Caco-2 (cell line): ENCODE data around the gene RPS6KA2. TPM values are rescaled to one million over a fixed set of nuclear protein-coding genes. Genes with fewer than 3 reads are reported as not detected.

Experiments
- BruUV-seq: library from RNA; stranded (reverse); fragments of 400-500 nt; replicated peaks from 2 replicates; lab custom pipeline; 2021; lab: Mats Ljungman, UMichigan
- CTCF ChIA-PET: fragments of 300-600 bp; sonication (Branson Sonifier 250); formaldehyde crosslinking; loops from one replicate; lab custom pipeline; 2022; ENCODE audit warnings: antibody characterized with exemption; lab: Charles Lee
- POLR2A ChIA-PET: fragments of 300-600 bp; sonication (Branson Sonifier 250); formaldehyde crosslinking; loops from one replicate; lab custom pipeline; 2022; ENCODE audit warnings: antibody characterized with exemption; lab: Charles Lee
- DNase-seq, 2 experiments: peaks; one replicate each; pipeline versions ENCODE4 v3.0.0 to v3.0.0-alpha.2; 2020 to 2022
- H3K27me3 ChIP-seq: replicated peaks from 2 replicates; pipeline ENCODE4 v1.6.0; 2011; ENCODE audit warnings: low read length; ENCODE audit not compliant: control insufficient read depth, insufficient read depth
- H3K36me3 ChIP-seq: 2 replicates; pipeline ENCODE4 v1.5.1; 2011; ENCODE audit warnings: low read length; ENCODE audit not compliant: control insufficient read depth, insufficient read depth
- H3K4me1 ChIP-seq: fragments of 250-450 bp; sonication (Bioruptor Pico); 2 replicates; pipeline ENCODE4 v1.5.1; 2020; ENCODE audit warnings: mild to moderate bottlenecking
- H3K4me3 ChIP-seq: 2 replicates; pipeline ENCODE4 v1.5.1; 2011; ENCODE audit warnings: low read depth, mild to moderate bottlenecking, control low read depth, low read length
- H3K9me3 ChIP-seq: fragments of 250-450 bp; sonication (Bioruptor Pico); 2 replicates; pipeline ENCODE4 v1.5.1; 2020; ENCODE audit warnings: mild to moderate bottlenecking, moderate library complexity
- H3K27ac Mint-ChIP-seq: one replicate; pipeline ENCODE4 v1.8.0; 2022; ENCODE audit warnings: mixed read lengths; ENCODE audit not compliant: unreplicated experiment
- H3K27me3 Mint-ChIP-seq: one replicate; pipeline ENCODE4 v1.8.0; 2022; ENCODE audit warnings: mixed read lengths; ENCODE audit not compliant: insufficient read depth, unreplicated experiment
- H3K36me3 Mint-ChIP-seq: one replicate; pipeline ENCODE4 v1.8.0; 2022; ENCODE audit warnings: mild to moderate bottlenecking, mixed read lengths; ENCODE audit not compliant: insufficient read depth, unreplicated experiment
- H3K4me1 Mint-ChIP-seq: one replicate; pipeline ENCODE4 v1.8.0; 2022; ENCODE audit warnings: low read depth, mixed read lengths; ENCODE audit not compliant: unreplicated experiment
- H3K4me3 Mint-ChIP-seq: one replicate; pipeline ENCODE4 v1.8.0; 2022; ENCODE audit warnings: mild to moderate bottlenecking, moderate library complexity, mixed read lengths; ENCODE audit not compliant: unreplicated experiment
- H3K9me3 Mint-ChIP-seq: one replicate; pipeline ENCODE4 v1.8.0; 2022; ENCODE audit warnings: mixed read lengths; ENCODE audit not compliant: unreplicated experiment
- intact Hi-C: fragments of 100-400 bp; cut with micrococcal nuclease; formaldehyde crosslinking; loops from one replicate; pipeline ENCODE4 v1.10.0; 2022; ENCODE audit not compliant: unreplicated experiment
- total RNA-seq: library from RNA; stranded (reverse); gene quantifications from 2 replicates; pipeline ENCODE4 v1.2.3, GENCODE V29; 2022
- TF ChIP-seq, protein P1 (sequence below), 2 experiments: fragments of 200-600 bp in 1 of 2; IDR thresholded peaks; 1 replicate in 1 of 2; 2 replicates in 1 of 2; pipeline versions ENCODE4 v1.5.1 to v1.8.0; 2011 to 2022; ENCODE audit warnings: antibody characterized with exemption in 1 of 2, control low read depth in 1 of 2, inconsistent platforms in 1 of 2, low read depth in 1 of 2, low read length in 1 of 2, mild to moderate bottlenecking in 1 of 2, moderate library complexity in 1 of 2; ENCODE audit not compliant: insufficient read depth in 1 of 2, severe bottlenecking in 1 of 2, unreplicated experiment in 1 of 2

The RPS6KA2 gene
- total RNA-seq, 1 experiment from 2014 or later = 5.6 TPM

DNA sequence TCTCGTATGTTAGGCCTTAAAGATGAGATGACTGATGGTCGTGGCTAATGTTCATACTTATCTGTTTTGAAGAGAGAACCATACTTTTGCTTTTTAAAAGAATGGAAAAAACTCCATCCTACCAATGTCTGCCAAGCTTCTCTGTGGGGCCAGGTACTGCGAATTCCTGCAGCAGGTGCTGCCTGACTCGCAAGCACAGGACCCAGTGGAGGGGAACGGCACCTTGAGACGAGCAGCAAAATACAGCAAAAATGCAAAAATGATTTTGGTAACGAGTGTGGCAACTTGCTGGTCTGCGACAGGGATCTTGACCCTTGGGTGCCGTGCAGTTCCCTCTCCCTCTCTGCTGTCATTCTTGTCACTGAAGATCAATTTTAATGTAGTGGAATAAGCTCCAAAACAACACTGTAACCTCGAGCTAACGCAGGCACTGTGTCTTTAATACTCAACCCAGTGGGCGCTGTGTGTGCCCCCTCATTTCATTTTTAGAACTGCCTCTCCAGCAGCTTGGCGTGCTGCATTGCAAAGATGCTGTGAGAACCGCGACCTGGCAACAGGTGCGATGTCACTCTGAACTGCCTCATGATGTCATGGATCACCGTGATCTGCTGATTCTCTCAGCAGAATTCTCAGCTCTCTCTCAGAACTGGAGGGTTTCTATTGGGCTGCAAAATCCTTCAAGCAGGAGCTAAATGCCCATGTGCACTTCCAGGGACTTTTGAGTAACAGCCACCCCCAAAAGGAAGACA is 92.2 kb downstream of the RPS6KA2 start:
- CTCF ChIA-PET = interaction anchor here (0.7 kb wide), 1 partner anchor 233 kb away, joined by 3 read pairs; no protein-coding TSS in a partner anchor
- Histone ChIP-seq H3K36me3 (no peaks in the 10 kb centered on the region), H3K9me3 (no peaks in the 10 kb centered on the region), H3K27me3 (no peaks in the 10 kb centered on the region; the same call in 1 of the 2 replicates), H3K4me3 (no peak overlapping the region), H3K4me1 (no peaks in the 10 kb centered on the region)
- H3K27ac Mint-ChIP-seq = no peak overlapping the region
- no peaks in the 10 kb centered on the region for H3K36me3 Mint-ChIP-seq
- intact Hi-C loops = no loop called here
- no peak for DNase-seq
- peaks cover 20% of the 10 kb centered on the region for H3K27me3 Mint-ChIP-seq
- H3K4me3 Mint-ChIP-seq = no peak overlapping the region
- no peaks in the 10 kb centered on the region for H3K9me3 Mint-ChIP-seq
- TF ChIP-seq, protein P1, sequence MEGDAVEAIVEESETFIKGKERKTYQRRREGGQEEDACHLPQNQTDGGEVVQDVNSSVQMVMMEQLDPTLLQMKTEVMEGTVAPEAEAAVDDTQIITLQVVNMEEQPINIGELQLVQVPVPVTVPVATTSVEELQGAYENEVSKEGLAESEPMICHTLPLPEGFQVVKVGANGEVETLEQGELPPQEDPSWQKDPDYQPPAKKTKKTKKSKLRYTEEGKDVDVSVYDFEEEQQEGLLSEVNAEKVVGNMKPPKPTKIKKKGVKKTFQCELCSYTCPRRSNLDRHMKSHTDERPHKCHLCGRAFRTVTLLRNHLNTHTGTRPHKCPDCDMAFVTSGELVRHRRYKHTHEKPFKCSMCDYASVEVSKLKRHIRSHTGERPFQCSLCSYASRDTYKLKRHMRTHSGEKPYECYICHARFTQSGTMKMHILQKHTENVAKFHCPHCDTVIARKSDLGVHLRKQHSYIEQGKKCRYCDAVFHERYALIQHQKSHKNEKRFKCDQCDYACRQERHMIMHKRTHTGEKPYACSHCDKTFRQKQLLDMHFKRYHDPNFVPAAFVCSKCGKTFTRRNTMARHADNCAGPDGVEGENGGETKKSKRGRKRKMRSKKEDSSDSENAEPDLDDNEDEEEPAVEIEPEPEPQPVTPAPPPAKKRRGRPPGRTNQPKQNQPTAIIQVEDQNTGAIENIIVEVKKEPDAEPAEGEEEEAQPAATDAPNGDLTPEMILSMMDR (IDR thresholded peaks at IDR 0.05; ENCODE audit: insufficient read depth in 1 of 2, low read depth in 1 of 2, low read length in 1 of 2, severe bottlenecking in 1 of 2, unreplicated experiment in 1 of 2) = no peak
- POLR2A ChIA-PET = no interaction called here
- no TSS peak for BruUV-seq
- H3K4me1 Mint-ChIP-seq = no peaks in the 10 kb centered on the region

DNA sequence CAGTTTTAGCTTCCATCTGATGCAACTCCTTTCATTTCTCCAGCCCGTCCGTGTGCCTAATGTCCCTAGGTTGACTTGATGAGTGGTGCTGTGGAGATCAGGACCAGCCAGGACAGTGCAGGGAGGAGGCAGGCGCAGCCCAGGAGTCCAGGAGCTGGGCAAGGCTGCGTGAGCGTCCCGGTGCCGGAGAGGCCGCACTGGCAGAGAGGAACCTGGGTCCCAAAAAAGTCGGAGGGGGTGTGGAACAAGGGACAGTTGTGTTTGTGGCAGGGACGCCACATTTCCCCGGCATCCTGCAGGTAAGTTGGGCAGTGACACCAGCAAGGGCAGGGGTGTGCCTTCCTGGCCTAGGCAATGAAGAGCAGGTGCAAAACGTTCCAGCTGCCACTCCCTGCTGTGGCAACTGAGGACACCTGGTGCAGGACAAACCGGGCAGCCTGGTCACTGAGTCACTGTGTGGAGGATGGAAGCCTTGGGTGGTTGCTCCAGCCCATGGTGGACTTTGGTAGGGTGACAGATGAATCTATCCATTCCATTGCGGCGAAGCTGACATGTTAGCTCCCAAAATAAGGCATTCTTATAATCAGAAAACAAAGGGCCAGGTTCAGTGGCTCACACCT is 93.7 kb downstream of the RPS6KA2 start:
- POLR2A ChIA-PET = no interaction called here
- Mint-ChIP-seq H3K9me3 (no peaks in the 10 kb centered on the region), H3K4me1 (no peaks in the 10 kb centered on the region), H3K27ac (no peak overlapping the region), H3K27me3 (peaks cover 20% of the 10 kb centered on the region), H3K36me3 (no peaks in the 10 kb centered on the region), H3K4me3 (no peak overlapping the region)
- no peaks in the 10 kb centered on the region for H3K4me1 ChIP-seq
- CTCF ChIA-PET = no interaction called here
- no peaks in the 10 kb centered on the region; the same call in 1 of the 2 replicates for H3K27me3 ChIP-seq
- no peaks in the 10 kb centered on the region for H3K36me3 ChIP-seq
- no peak overlapping the region for H3K4me3 ChIP-seq
- no TSS peak for BruUV-seq
- intact Hi-C loops = no loop called here
- no peaks in the 10 kb centered on the region for H3K9me3 ChIP-seq
- TF ChIP-seq, protein P1 (IDR thresholded peaks at IDR 0.05; ENCODE audit: insufficient read depth in 1 of 2, low read depth in 1 of 2, low read length in 1 of 2, severe bottlenecking in 1 of 2, unreplicated experiment in 1 of 2) = no peak
- no peak for DNase-seq

DNA sequence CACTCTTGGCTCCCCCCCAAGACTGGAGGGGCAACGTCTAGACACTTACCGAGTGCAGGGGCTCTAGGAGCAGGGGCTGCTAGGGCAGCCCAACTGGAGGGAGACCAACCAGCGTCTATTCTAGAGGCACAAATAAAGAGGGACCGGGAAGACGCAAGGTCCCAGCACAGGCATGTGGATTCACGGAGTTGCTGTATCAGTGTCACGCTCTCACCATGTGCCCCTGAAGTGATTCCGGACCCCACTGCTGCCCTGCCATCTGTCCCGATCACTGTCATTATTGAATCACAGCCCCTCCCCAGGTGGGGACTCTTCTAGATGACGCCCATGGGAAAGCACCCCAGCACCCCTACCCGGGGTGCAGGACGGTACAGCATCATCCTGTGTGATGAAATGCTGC is 94.7 kb downstream of the RPS6KA2 start:
- no peaks in the 10 kb centered on the region for H3K36me3 Mint-ChIP-seq
- no peaks in the 10 kb centered on the region for H3K9me3 Mint-ChIP-seq
- Histone ChIP-seq H3K4me1 (no peaks in the 10 kb centered on the region), H3K36me3 (no peaks in the 10 kb centered on the region), H3K27me3 (no peaks in the 10 kb centered on the region; the same call in 1 of the 2 replicates), H3K4me3 (no peak overlapping the region), H3K9me3 (no peaks in the 10 kb centered on the region)
- peaks cover 19% of the 10 kb centered on the region for H3K27me3 Mint-ChIP-seq
- CTCF ChIA-PET = no interaction called here
- BruUV-seq = no TSS peak
- H3K27ac Mint-ChIP-seq = no peak overlapping the region
- H3K4me1 Mint-ChIP-seq = no peaks in the 10 kb centered on the region
- no peak overlapping the region for H3K4me3 Mint-ChIP-seq
- DNase-seq = no peak
- TF ChIP-seq, protein P1 (IDR thresholded peaks at IDR 0.05; ENCODE audit: insufficient read depth in 1 of 2, low read depth in 1 of 2, low read length in 1 of 2, severe bottlenecking in 1 of 2, unreplicated experiment in 1 of 2) = no peak
- POLR2A ChIA-PET = no interaction called here
- intact Hi-C loops = no loop called here
